22Rv1 (cell line): ENCODE measurements around the gene GPRIN1.

Experiments
- CTCF ChIP-seq: fragments of 450-650 bp; IDR thresholded peaks from 2 replicates; pipeline ENCODE4 v1.5.1; 2017; ENCODE audit warnings: mild to moderate bottlenecking
- ZFX ChIP-seq: fragments of 450-650 bp; IDR thresholded peaks from 2 replicates; pipeline ENCODE4 v1.6.1; 2017; ENCODE audit warnings: antibody characterized with exemption, borderline replicate concordance

- TF ChIP-seq CTCF (no peak), ZFX (no peak)
Observed at GRCh38 chr5:176568657-176569056, 41.3 kb downstream of the GPRIN1 start.
